Caco-2 (cell line): Measurements from ENCODE around the gene SH3RF1. TPM values are rescaled to one million over a fixed set of nuclear protein-coding genes. Genes with fewer than 3 reads are reported as not detected.

Source experiments
- BruUV-seq: library from RNA; stranded (reverse); fragments of 400-500 nt; replicated peaks from 2 replicates; lab custom pipeline; 2021; lab: Mats Ljungman, UMichigan
- CTCF ChIA-PET: fragments of 300-600 bp; sonication (Branson Sonifier 250); formaldehyde crosslinking; loops from one replicate; lab custom pipeline; 2022; ENCODE audit warnings: antibody characterized with exemption; lab: Charles Lee
- POLR2A ChIA-PET: fragments of 300-600 bp; sonication (Branson Sonifier 250); formaldehyde crosslinking; loops from one replicate; lab custom pipeline; 2022; ENCODE audit warnings: antibody characterized with exemption; lab: Charles Lee
- DNase-seq, 2 experiments: peaks; one replicate each; pipeline versions ENCODE4 v3.0.0 to v3.0.0-alpha.2; 2020 to 2022
- H3K27me3 ChIP-seq: replicated peaks from 2 replicates; pipeline ENCODE4 v1.6.0; 2011; ENCODE audit warnings: low read length; ENCODE audit not compliant: control insufficient read depth, insufficient read depth
- H3K36me3 ChIP-seq: 2 replicates; pipeline ENCODE4 v1.5.1; 2011; ENCODE audit warnings: low read length; ENCODE audit not compliant: control insufficient read depth, insufficient read depth
- H3K4me1 ChIP-seq: fragments of 250-450 bp; sonication (Bioruptor Pico); 2 replicates; pipeline ENCODE4 v1.5.1; 2020; ENCODE audit warnings: mild to moderate bottlenecking
- H3K4me3 ChIP-seq: 2 replicates; pipeline ENCODE4 v1.5.1; 2011; ENCODE audit warnings: low read depth, mild to moderate bottlenecking, control low read depth, low read length
- H3K9me3 ChIP-seq: fragments of 250-450 bp; sonication (Bioruptor Pico); 2 replicates; pipeline ENCODE4 v1.5.1; 2020; ENCODE audit warnings: mild to moderate bottlenecking, moderate library complexity
- H3K27ac Mint-ChIP-seq: one replicate; pipeline ENCODE4 v1.8.0; 2022; ENCODE audit warnings: mixed read lengths; ENCODE audit not compliant: unreplicated experiment
- H3K27me3 Mint-ChIP-seq: one replicate; pipeline ENCODE4 v1.8.0; 2022; ENCODE audit warnings: mixed read lengths; ENCODE audit not compliant: insufficient read depth, unreplicated experiment
- H3K36me3 Mint-ChIP-seq: one replicate; pipeline ENCODE4 v1.8.0; 2022; ENCODE audit warnings: mild to moderate bottlenecking, mixed read lengths; ENCODE audit not compliant: insufficient read depth, unreplicated experiment
- H3K4me1 Mint-ChIP-seq: one replicate; pipeline ENCODE4 v1.8.0; 2022; ENCODE audit warnings: low read depth, mixed read lengths; ENCODE audit not compliant: unreplicated experiment
- H3K4me3 Mint-ChIP-seq: one replicate; pipeline ENCODE4 v1.8.0; 2022; ENCODE audit warnings: mild to moderate bottlenecking, moderate library complexity, mixed read lengths; ENCODE audit not compliant: unreplicated experiment
- H3K9me3 Mint-ChIP-seq: one replicate; pipeline ENCODE4 v1.8.0; 2022; ENCODE audit warnings: mixed read lengths; ENCODE audit not compliant: unreplicated experiment
- intact Hi-C: fragments of 100-400 bp; cut with micrococcal nuclease; formaldehyde crosslinking; loops from one replicate; pipeline ENCODE4 v1.10.0; 2022; ENCODE audit not compliant: unreplicated experiment
- total RNA-seq: library from RNA; stranded (reverse); gene quantifications from 2 replicates; pipeline ENCODE4 v1.2.3, GENCODE V29; 2022
- TF ChIP-seq, protein P1 (sequence below), 2 experiments: fragments of 200-600 bp in 1 of 2; IDR thresholded peaks; 1 replicate in 1 of 2; 2 replicates in 1 of 2; pipeline versions ENCODE4 v1.5.1 to v1.8.0; 2011 to 2022; ENCODE audit warnings: antibody characterized with exemption in 1 of 2, control low read depth in 1 of 2, inconsistent platforms in 1 of 2, low read depth in 1 of 2, low read length in 1 of 2, mild to moderate bottlenecking in 1 of 2, moderate library complexity in 1 of 2; ENCODE audit not compliant: insufficient read depth in 1 of 2, severe bottlenecking in 1 of 2, unreplicated experiment in 1 of 2

SH3RF1 gene
- total RNA-seq, 1 experiment from 2014 or later: 25.1 TPM

DNA sequence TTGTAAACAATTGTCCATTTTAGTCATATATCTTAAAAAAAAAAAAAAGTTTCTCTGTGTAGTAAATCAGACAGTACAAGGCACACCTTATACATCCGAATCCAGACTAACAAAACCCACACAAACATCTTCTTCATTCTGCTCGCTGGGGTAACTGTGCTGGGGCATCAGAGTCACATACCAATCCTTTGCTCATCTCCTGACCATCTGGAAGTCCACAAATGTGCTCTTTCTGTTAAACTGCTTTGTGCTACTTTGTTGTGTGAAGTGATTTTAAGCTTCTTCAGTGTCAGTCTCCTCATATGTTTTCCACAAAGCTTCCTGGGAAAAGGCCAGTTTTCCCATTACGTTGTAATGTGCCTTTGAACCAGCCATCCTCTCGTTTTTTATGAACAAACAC, 174.5 kb downstream of the SH3RF1 start:
- BruUV-seq: no TSS peak
- no peak overlapping the region for H3K4me3 ChIP-seq
- H3K4me1 ChIP-seq: no peaks in the 10 kb centered on the region
- peaks cover 3% of the 10 kb centered on the region for H3K36me3 ChIP-seq
- Mint-ChIP-seq H3K4me3 (no peak overlapping the region), H3K9me3 (no peaks in the 10 kb centered on the region), H3K4me1 (peaks cover 14% of the 10 kb centered on the region), H3K36me3 (peaks cover 80% of the 10 kb centered on the region), H3K27ac (no peak overlapping the region), H3K27me3 (no peaks in the 10 kb centered on the region)
- TF ChIP-seq, protein P1, sequence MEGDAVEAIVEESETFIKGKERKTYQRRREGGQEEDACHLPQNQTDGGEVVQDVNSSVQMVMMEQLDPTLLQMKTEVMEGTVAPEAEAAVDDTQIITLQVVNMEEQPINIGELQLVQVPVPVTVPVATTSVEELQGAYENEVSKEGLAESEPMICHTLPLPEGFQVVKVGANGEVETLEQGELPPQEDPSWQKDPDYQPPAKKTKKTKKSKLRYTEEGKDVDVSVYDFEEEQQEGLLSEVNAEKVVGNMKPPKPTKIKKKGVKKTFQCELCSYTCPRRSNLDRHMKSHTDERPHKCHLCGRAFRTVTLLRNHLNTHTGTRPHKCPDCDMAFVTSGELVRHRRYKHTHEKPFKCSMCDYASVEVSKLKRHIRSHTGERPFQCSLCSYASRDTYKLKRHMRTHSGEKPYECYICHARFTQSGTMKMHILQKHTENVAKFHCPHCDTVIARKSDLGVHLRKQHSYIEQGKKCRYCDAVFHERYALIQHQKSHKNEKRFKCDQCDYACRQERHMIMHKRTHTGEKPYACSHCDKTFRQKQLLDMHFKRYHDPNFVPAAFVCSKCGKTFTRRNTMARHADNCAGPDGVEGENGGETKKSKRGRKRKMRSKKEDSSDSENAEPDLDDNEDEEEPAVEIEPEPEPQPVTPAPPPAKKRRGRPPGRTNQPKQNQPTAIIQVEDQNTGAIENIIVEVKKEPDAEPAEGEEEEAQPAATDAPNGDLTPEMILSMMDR (IDR thresholded peaks at IDR 0.05; ENCODE audit: insufficient read depth in 1 of 2, low read depth in 1 of 2, low read length in 1 of 2, severe bottlenecking in 1 of 2, unreplicated experiment in 1 of 2): no peak
- ChIA-PET CTCF (no interaction called here), POLR2A (no interaction called here)
- intact Hi-C loops: no loop called here
- peaks cover 4% of the 10 kb centered on the region for H3K9me3 ChIP-seq
- no peak for DNase-seq
- no peaks in the 10 kb centered on the region for H3K27me3 ChIP-seq

DNA sequence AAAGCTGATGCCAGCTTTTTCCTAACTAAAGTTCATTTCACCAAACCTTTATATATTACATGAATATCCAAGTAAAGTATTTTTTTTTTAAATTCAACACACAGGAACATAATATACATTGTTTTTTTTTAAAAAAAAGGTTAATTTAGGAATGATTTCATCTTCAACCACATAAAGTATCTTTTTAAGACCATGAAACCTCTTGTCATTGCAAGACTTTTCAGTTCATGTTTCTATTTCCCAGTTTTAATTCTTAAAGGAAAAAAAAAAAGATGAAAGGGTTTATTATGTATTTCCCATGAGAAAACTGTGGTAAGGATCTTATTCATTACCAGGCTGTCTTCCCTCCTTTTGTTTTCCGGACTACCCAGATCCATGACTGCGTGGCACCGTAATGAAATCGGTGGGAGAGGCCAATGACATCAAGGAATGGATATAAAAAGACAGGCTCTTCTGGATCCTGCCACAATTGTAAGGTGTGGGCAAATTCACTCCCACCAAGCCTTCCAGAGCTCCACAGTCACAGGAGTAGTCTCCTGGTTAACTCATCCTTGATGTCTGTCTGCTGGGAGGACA, 176.0 kb downstream of the SH3RF1 start:
- Mint-ChIP-seq H3K4me1 (no peaks in the 10 kb centered on the region), H3K27ac (no peak overlapping the region), H3K36me3 (peaks cover 77% of the 10 kb centered on the region), H3K9me3 (no peaks in the 10 kb centered on the region), H3K4me3 (no peak overlapping the region), H3K27me3 (no peaks in the 10 kb centered on the region)
- Histone ChIP-seq H3K4me1 (no peaks in the 10 kb centered on the region), H3K4me3 (no peak overlapping the region), H3K27me3 (no peaks in the 10 kb centered on the region), H3K9me3 (peaks cover 5% of the 10 kb centered on the region), H3K36me3 (peaks cover 3% of the 10 kb centered on the region)
- DNase-seq: no peak
- TF ChIP-seq, protein P1 (IDR thresholded peaks at IDR 0.05; ENCODE audit: insufficient read depth in 1 of 2, low read depth in 1 of 2, low read length in 1 of 2, severe bottlenecking in 1 of 2, unreplicated experiment in 1 of 2): no peak
- ChIA-PET CTCF (no interaction called here), POLR2A (no interaction called here)
- BruUV-seq: no TSS peak
- intact Hi-C loops: no loop called here

- H3K4me3 Mint-ChIP-seq: no peak overlapping the region
- no TSS peak for BruUV-seq
- Histone ChIP-seq H3K36me3 (peaks cover 1% of the 10 kb centered on the region; the same call in 1 of the 2 replicates), H3K9me3 (peaks cover 5% of the 10 kb centered on the region), H3K4me1 (no peaks in the 10 kb centered on the region), H3K4me3 (no peak overlapping the region), H3K27me3 (no peaks in the 10 kb centered on the region)
- H3K27ac Mint-ChIP-seq: no peak overlapping the region
- H3K27me3 Mint-ChIP-seq: no peaks in the 10 kb centered on the region
- H3K36me3 Mint-ChIP-seq: peaks cover 79% of the 10 kb centered on the region
- H3K9me3 Mint-ChIP-seq: no peaks in the 10 kb centered on the region
- intact Hi-C loops: no loop called here
- TF ChIP-seq, protein P1 (IDR thresholded peaks at IDR 0.05; ENCODE audit: insufficient read depth in 1 of 2, low read depth in 1 of 2, low read length in 1 of 2, severe bottlenecking in 1 of 2, unreplicated experiment in 1 of 2): no peak
- ChIA-PET CTCF (no interaction called here), POLR2A (no interaction called here)
- H3K4me1 Mint-ChIP-seq: no peaks in the 10 kb centered on the region
- DNase-seq: no peak
Observed at GRCh38 chr4:169092889-169093522, 177.8 kb downstream of the SH3RF1 start.
